ENCODE results near the gene SCN1A.

DNA sequence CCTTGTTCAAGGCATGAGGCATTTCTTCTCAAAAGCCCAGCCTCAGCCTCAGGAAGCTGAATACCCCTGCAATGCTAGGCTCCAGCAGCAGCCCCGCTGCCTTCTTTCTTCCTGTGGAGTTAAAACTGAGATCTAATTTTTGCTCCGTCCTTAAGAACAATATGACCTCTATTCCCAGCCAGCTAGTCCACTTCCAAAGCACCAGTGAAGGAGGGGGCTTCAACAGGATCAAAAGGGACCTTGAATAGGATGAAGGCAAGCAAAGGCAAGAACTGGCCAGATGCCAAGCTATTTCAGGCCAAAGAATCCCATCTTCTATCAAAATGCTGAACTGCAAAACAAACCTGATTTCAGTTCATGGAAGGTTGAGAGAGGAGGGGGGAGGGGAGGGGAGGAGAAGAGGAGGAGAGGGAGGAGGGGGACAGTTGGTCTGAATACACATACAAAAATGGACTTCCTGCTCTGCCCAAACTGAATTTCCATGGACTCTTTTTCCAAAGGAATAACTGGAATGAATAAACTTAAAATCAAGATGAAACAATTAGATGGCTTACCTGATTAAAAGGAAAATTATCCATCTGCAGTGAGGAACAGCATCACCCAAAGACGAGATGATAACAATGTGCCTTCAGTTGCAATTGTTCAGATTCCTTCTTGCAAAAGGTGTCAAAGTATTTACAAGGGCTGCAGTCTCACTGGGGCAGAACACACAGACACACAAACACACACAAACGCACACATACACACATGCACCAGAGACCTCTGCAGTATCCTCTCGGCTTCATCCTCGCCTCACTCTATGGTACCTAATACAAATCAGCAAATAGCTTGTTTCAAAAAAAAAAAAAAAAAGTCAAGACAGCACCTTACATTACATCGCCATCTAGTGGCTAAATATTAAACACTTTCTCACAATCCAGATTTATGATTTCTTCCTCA lies at the start of gene SCN1A:
- peak; percentile 76 for TF ChIP-seq CTCF (IDR thresholded peaks at IDR 0.05; ENCODE audit: borderline replicate concordance, extremely low read depth, low read length, poor library complexity, severe bottlenecking)
- no peak for TF ChIP-seq EZH2 (IDR thresholded peaks at IDR 0.05; ENCODE audit: borderline replicate concordance, low read depth, low read length, severe bottlenecking)
